Spleen (tissue), 11 donors: ENCODE results near the gene PTPRN2. TPM values are rescaled to one million over a fixed set of nuclear protein-coding genes. Genes with fewer than 3 reads are reported as not detected.

Source experiments
- DNase-seq: peaks from one replicate; pipeline ENCODE4 v3.0.0-alpha.2; 2020
- H3K27ac ChIP-seq, 8 donors: fragments of 200-600 bp; sonication (generic) in 7 of 8; 1 replicate in 4 of 8; 2 replicates in 4 of 8; pipeline versions ENCODE4 v1.5.0 to v1.8.0; 2016 to 2021; ENCODE audit warnings: inconsistent platforms in 4 of 8, mild to moderate bottlenecking in 4 of 8, moderate library complexity in 1 of 8
- H3K27me3 ChIP-seq, 7 donors: fragments of 200-600 bp; sonication (generic) in 6 of 7; replicated peaks in 1 of 7; 1 replicate in 4 of 7; 2 replicates in 3 of 7; pipeline versions ENCODE4 v1.5.0 to v1.8.0; 2016 to 2021; ENCODE audit warnings: inconsistent platforms in 3 of 7, mild to moderate bottlenecking in 1 of 7
- H3K36me3 ChIP-seq, 6 donors: fragments of 200-600 bp; sonication (generic) in 5 of 6; 1 replicate in 4 of 6; 2 replicates in 2 of 6; pipeline versions ENCODE4 v1.5.0 to v1.8.0; 2016 to 2021; ENCODE audit warnings: inconsistent platforms in 2 of 6
- H3K4me1 ChIP-seq, 6 donors: fragments of 200-600 bp; sonication (generic) in 5 of 6; 1 replicate in 3 of 6; 2 replicates in 3 of 6; pipeline versions ENCODE4 v1.5.0 to v1.8.0; 2016 to 2021; ENCODE audit warnings: inconsistent platforms in 3 of 6
- H3K4me3 ChIP-seq, 8 donors: fragments of 200-600 bp; sonication (generic) in 7 of 8; 1 replicate in 4 of 8; 2 replicates in 4 of 8; pipeline versions ENCODE4 v1.5.0 to v1.8.0; 2016 to 2021; ENCODE audit warnings: inconsistent platforms in 4 of 8, mild to moderate bottlenecking in 4 of 8, moderate library complexity in 2 of 8
- H3K9me3 ChIP-seq, 8 donors: fragments of 200-600 bp; sonication (generic) in 7 of 8; 1 replicate in 4 of 8; 2 replicates in 4 of 8; pipeline versions ENCODE4 v1.5.0 to v1.8.0; 2016 to 2021; ENCODE audit warnings: inconsistent platforms in 4 of 8
- CTCF ChIP-seq, 11 experiments: fragments of 200-600 bp in 7 of 11; fragments of 450-650 bp in 4 of 11; sonication (generic) in 4 of 11; IDR thresholded peaks in 8 of 11; conservative IDR thresholded peaks in 3 of 11; 1 replicate in 7 of 11; 2 replicates in 4 of 11; pipeline versions ENCODE4 v1.4.0 to v1.8.0; 2016 to 2021; ENCODE audit warnings: antibody characterized with exemption in 11 of 11, inconsistent platforms in 4 of 11, mild to moderate bottlenecking in 1 of 11
- POLR2A ChIP-seq, 3 donors: fragments of 450-650 bp; IDR thresholded peaks; one replicate each; pipeline ENCODE4 v1.5.1; 2017; ENCODE audit warnings: antibody characterized with exemption in 3 of 3, mild to moderate bottlenecking in 1 of 3
- POLR2AphosphoS5 ChIP-seq, 3 donors: sonication (generic); formaldehyde crosslinking; IDR thresholded peaks; one replicate each; pipeline ENCODE4 v1.5.1; 2017; ENCODE audit warnings: antibody characterized with exemption in 3 of 3
- WGBS, 5 donors: extraction: QIAGEN DNeasy Blood & Tissue Kit in 3 of 5; methylation state at CpG; one replicate each; pipeline versions ENCODE4 v1.1.5 to v1.1.7; 2013 to 2018; 5-methylcytosine and 5-hydroxymethylcytosine counted together
- intact Hi-C: fragments of 100-400 bp; cut with DNase I; formaldehyde crosslinking; loops from one replicate; pipeline ENCODE4 v1.15.0; 2023; ENCODE audit warnings: low total_unique reads
- polyA plus RNA-seq, 3 donors: library from polyadenylated mRNA; stranded (reverse); fragments of 200-250 nt; gene quantifications; one replicate each; pipeline ENCODE4 v1.2.1, GENCODE V29; 2013
- total RNA-seq, 7 donors: library from RNA; depleted of rRNA in 3 of 7; stranded (reverse); fragments of >200 nt in 3 of 7; fragmentation: NEBNext Ultra II Directional in 4 of 7; extraction: Animal tissue kit (Norgen Biotek cat#: 25700) in 4 of 7; gene quantifications; one replicate each; pipeline versions ENCODE4 v1.1.0 to v1.2.1, GENCODE V29; 2016 to 2021
- donor health status: healthy with polysubstance abuse.
- donor health status: DM: no; HTN: no; CAD: no; lungs with moderate emphysema.
- donor health status: DM: no; HTN: no; CAD: no.
- donor health status: Bipolar disorder and iron deficiency.
- donor health status: healthy.
- donor health status: DM: no; HTN: no; CAD: no.
- donor health status: DM: yes; HTN: yes; CAD: no.

The PTPRN2 gene
- total and polyA plus RNA-seq, 10 donors = 7.0 to 22.8 (median 16.8) TPM

GRCh38 chr7:157719705-157720655 lies 867.6 kb downstream of the PTPRN2 start:
- no peak overlapping the region for H3K27ac ChIP-seq
- intact Hi-C loops = no loop called here
- H3K9me3 ChIP-seq = no peaks in the 10 kb centered on the region
- no peak for DNase-seq
- no peaks in the 10 kb centered on the region for H3K4me1 ChIP-seq
- H3K4me3 ChIP-seq = no peak overlapping the region
- no peaks in the 10 kb centered on the region for H3K36me3 ChIP-seq
- TF ChIP-seq POLR2AphosphoS5 (IDR thresholded peaks at IDR 0.05) (no peak), CTCF (IDR thresholded peaks at IDR 0.05 in 8 of 11, conservative IDR thresholded peaks at IDR 0.05 in 3 of 11) (no peak), POLR2A (IDR thresholded peaks at IDR 0.05) (no peak)
- peaks cover 0 to 30% (median 0%) of the 10 kb centered on the region in 7 donors for H3K27me3 ChIP-seq
- 90 to 93% (median 91%) methylated on average over 28 to 36 of the region's 36 CpGs for WGBS, 5 donors

GRCh38 chr7:157719008-157719682 lies 868.5 kb downstream of the PTPRN2 start:
- Histone ChIP-seq H3K36me3 (no peaks in the 10 kb centered on the region), H3K4me3 (no peak overlapping the region), H3K27me3 (peaks cover 0 to 22% (median 0%) of the 10 kb centered on the region in 7 donors), H3K27ac (no peak overlapping the region), H3K4me1 (no peaks in the 10 kb centered on the region), H3K9me3 (no peaks in the 10 kb centered on the region)
- DNase-seq = peak; percentile 66
- intact Hi-C loops = no loop called here
- 84 to 91% (median 89%) methylated on average over 17 to 21 of the region's 21 CpGs for WGBS, 5 donors
- TF ChIP-seq POLR2A (IDR thresholded peaks at IDR 0.05) = no peak
- TF ChIP-seq POLR2AphosphoS5 (IDR thresholded peaks at IDR 0.05) = no peak
- TF ChIP-seq CTCF (IDR thresholded peaks at IDR 0.05 in 8 of 11, conservative IDR thresholded peaks at IDR 0.05 in 3 of 11) = no peak

- TF ChIP-seq POLR2A (IDR thresholded peaks at IDR 0.05) (no peak), POLR2AphosphoS5 (IDR thresholded peaks at IDR 0.05) (no peak), CTCF (IDR thresholded peaks at IDR 0.05 in 8 of 11, conservative IDR thresholded peaks at IDR 0.05 in 3 of 11) (no peak)
- Histone ChIP-seq H3K27me3 (peaks cover 0 to 16% (median 0%) of the 10 kb centered on the region in 7 donors), H3K9me3 (no peaks in the 10 kb centered on the region), H3K4me1 (no peaks in the 10 kb centered on the region), H3K27ac (no peak overlapping the region), H3K36me3 (no peaks in the 10 kb centered on the region), H3K4me3 (no peak overlapping the region)
- WGBS, 5 donors = 68 to 80% (median 76%) methylated on average over 21 to 27 of the region's 27 CpGs
- peak; percentile 64 for DNase-seq
- intact Hi-C loops = no loop called here
These were observed 869.2 kb downstream of the PTPRN2 start for GRCh38 chr7:157718303-157719007.
